Esophagus squamous epithelium (tissue), 5 donors: ENCODE measurements around the gene PIGL. TPM values are rescaled to one million over a fixed set of nuclear protein-coding genes. Genes with fewer than 3 reads are reported as not detected.
"Not testable (repeated sequence)": the region's sequence is repeated elsewhere in the genome, so short reads cannot be mapped to it uniquely, and the experiment has no call there.

Experiments used
- DNase-seq: peaks from one replicate; lab custom pipeline; 2025; lab: John Stamatoyannopoulos, UW
- H3K27ac ChIP-seq, 4 donors: fragments of 200-600 bp; sonication (generic); one replicate each; pipeline ENCODE4 v1.5.1; 2016 to 2019; ENCODE audit warnings: mild to moderate bottlenecking in 1 of 4
- H3K27me3 ChIP-seq, 4 donors: fragments of 200-600 bp; sonication (generic); 1 replicate in 3 of 4; 2 replicates in 1 of 4; pipeline versions ENCODE4 v1.5.1 to v1.6.0; 2017 to 2021; ENCODE audit warnings: antibody characterized with exemption in 1 of 4
- H3K36me3 ChIP-seq, 3 donors: fragments of 200-600 bp; sonication (generic); one replicate each; pipeline ENCODE4 v1.5.1; 2016 to 2019
- H3K4me1 ChIP-seq, 3 donors: fragments of 200-600 bp; sonication (generic); one replicate each; pipeline ENCODE4 v1.5.1; 2017 to 2019
- H3K4me3 ChIP-seq, 4 donors: fragments of 200-600 bp; sonication (generic); 1 replicate in 3 of 4; 2 replicates in 1 of 4; pipeline ENCODE4 v1.5.1; 2016 to 2019; ENCODE audit warnings: mild to moderate bottlenecking in 2 of 4, moderate library complexity in 1 of 4
- H3K9me3 ChIP-seq, 3 donors: fragments of 200-600 bp; sonication (generic); one replicate each; pipeline ENCODE4 v1.5.1; 2016 to 2019
- CTCF ChIP-seq, 6 experiments: fragments of 450-650 bp in 4 of 6; fragments of 200-600 bp in 2 of 6; sonication (generic) in 2 of 6; IDR thresholded peaks; one replicate each; pipeline ENCODE4 v1.5.1; 2016 to 2019; ENCODE audit warnings: antibody characterized with exemption in 6 of 6, mild to moderate bottlenecking in 4 of 6, moderate library complexity in 4 of 6
- POLR2A ChIP-seq, 4 donors: fragments of 450-650 bp; IDR thresholded peaks; one replicate each; pipeline ENCODE4 v1.6.1; 2017; ENCODE audit warnings: antibody characterized with exemption in 4 of 4, mild to moderate bottlenecking in 4 of 4, moderate library complexity in 3 of 4
- WGBS, 2 donors: methylation state at CpG; one replicate each; pipeline ENCODE4 v1.1.5; 2018; 5-methylcytosine and 5-hydroxymethylcytosine counted together
- intact Hi-C: fragments of 100-400 bp; cut with DNase I; formaldehyde crosslinking; loops from one replicate; pipeline ENCODE4 v1.15.0; 2022
- total RNA-seq, 4 donors: library from RNA; depleted of rRNA; stranded (reverse); fragments of >200 nt; gene quantifications; one replicate each; pipeline ENCODE4 v1.1.0, GENCODE V29; 2016
- donor health status: DM: yes; HTN: yes; CAD: no.

Gene PIGL
- total RNA-seq, 4 donors from 2014 or later, result 19.8 to 62.4 (median 26.5) TPM

DNA sequence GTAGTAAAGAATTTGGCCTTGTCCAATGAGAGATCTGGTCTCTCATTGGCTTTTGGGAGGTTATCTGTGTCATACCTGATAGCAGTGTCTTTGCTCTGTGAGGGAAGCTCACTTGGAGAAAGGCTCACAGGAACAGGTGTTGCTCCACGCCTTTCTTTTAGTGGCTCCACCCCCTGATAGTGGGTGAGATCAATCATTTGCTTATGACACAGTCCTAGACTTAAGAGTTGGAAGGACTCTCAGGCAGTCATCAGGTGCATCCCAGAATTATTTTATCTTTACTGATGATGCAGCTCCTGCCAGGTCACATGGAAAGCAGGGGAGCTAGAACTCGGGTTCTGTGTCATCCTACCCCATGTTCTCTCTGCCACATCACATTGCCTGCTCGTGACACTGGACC, 76.9 kb downstream of the PIGL start:
- no peak overlapping the region for H3K27ac ChIP-seq
- intact Hi-C loops, result no loop called here
- no peaks in the 10 kb centered on the region for H3K9me3 ChIP-seq
- TF ChIP-seq CTCF (IDR thresholded peaks at IDR 0.05) (no peak), POLR2A (IDR thresholded peaks at IDR 0.05) (no peak)
- no peak overlapping the region for H3K4me3 ChIP-seq
- DNase-seq, result no peak
- no peaks in the 10 kb centered on the region for H3K36me3 ChIP-seq
- H3K27me3 ChIP-seq, result no peaks in the 10 kb centered on the region
- 83 to 97% methylated on average over 3 of the region's 3 CpGs for WGBS, 2 donors
- no peaks in the 10 kb centered on the region for H3K4me1 ChIP-seq

DNA sequence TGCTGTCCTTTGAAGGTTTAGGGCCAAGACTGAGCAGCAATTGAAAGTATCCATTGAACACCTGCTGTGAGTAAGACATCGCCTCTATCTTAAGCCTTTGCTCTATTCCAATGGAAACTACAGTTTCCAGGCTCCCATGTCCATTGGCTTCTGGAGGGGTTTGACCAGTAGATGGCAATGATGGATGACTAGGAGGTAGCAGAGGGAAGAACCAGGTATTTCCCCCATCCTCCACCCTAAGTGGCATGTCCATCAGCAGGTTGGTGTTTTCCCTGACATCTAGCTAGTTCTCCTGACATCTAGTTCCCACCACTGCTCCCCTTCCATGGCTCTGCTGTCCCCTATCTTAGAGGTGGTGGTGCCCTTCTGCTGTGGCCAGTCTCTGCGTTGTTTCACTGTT, 77.5 kb downstream of the PIGL start:
- intact Hi-C loops, result no loop called here
- no peaks in the 10 kb centered on the region for H3K27me3 ChIP-seq
- DNase-seq, result no peak
- no peak overlapping the region for H3K27ac ChIP-seq
- H3K36me3 ChIP-seq, result peaks cover 0 to 1% (median 0%) of the 10 kb centered on the region in 3 donors
- no peaks in the 10 kb centered on the region for H3K9me3 ChIP-seq
- 94 to 100% methylated on average over 2 of the region's 2 CpGs for WGBS, 2 donors
- no peaks in the 10 kb centered on the region for H3K4me1 ChIP-seq
- TF ChIP-seq POLR2A (IDR thresholded peaks at IDR 0.05) (no peak), CTCF (IDR thresholded peaks at IDR 0.05) (no peak)
- no peak overlapping the region for H3K4me3 ChIP-seq

GRCh38 chr17:16296072-16296471, 79.1 kb downstream of the PIGL start:
- intact Hi-C loops, H3K4me1 ChIP-seq, H3K4me3 ChIP-seq, H3K27me3 ChIP-seq, H3K27ac ChIP-seq, DNase-seq, H3K9me3 ChIP-seq: not testable (repeated sequence)
- 65 to 92% methylated on average over 3 of the region's 3 CpGs for WGBS, 2 donors
- H3K36me3 ChIP-seq, result peaks cover 0 to 14% (median 0%) of the 10 kb centered on the region in 3 donors

GRCh38 chr17:16297367-16298139, 80.5 kb downstream of the PIGL start:
- intact Hi-C loops, result no loop called here
- peaks cover 0 to 28% (median 0%) of the 10 kb centered on the region in 3 donors for H3K36me3 ChIP-seq
- H3K4me1 ChIP-seq, result no peaks in the 10 kb centered on the region
- no peak for TF ChIP-seq CTCF (IDR thresholded peaks at IDR 0.05)
- no peak for TF ChIP-seq POLR2A (IDR thresholded peaks at IDR 0.05)
- WGBS, 2 donors, result 90 to 94% methylated on average over 4 to 7 of the region's 11 CpGs
- no peaks in the 10 kb centered on the region for H3K9me3 ChIP-seq
- no peak for DNase-seq
- no peaks in the 10 kb centered on the region for H3K27me3 ChIP-seq
- no peak overlapping the region for H3K27ac ChIP-seq
- H3K4me3 ChIP-seq, result no peak overlapping the region

- WGBS, 2 donors, result 57% methylated on average over 1 of the region's 1 CpG; no CpG with 5 or more reads in 1 of the 2 donors
- Histone ChIP-seq H3K4me1 (no peaks in the 10 kb centered on the region), H3K36me3 (peaks cover 0 to 35% (median 0%) of the 10 kb centered on the region in 3 donors), H3K9me3 (no peaks in the 10 kb centered on the region), H3K27me3 (no peaks in the 10 kb centered on the region), H3K4me3 (no peak overlapping the region), H3K27ac (no peak overlapping the region)
- no peak for TF ChIP-seq POLR2A (IDR thresholded peaks at IDR 0.05)
- TF ChIP-seq CTCF (IDR thresholded peaks at IDR 0.05), result no peak
- DNase-seq, result no peak
- intact Hi-C loops, result no loop called here
Measured at GRCh38 chr17:16298140-16298662, 81.2 kb downstream of the PIGL start.
